Measurements from ENCODE around the gene ASTN2.

Gene ASTN2

GRCh38 chr9:117415358-117415914, 579 bp upstream of the ASTN2 start:
- no peak for DNase-seq (ENCODE audit: extremely low read depth in 1 of 2, low read depth in 1 of 2)

GRCh38 chr9:117414220-117414905, 494 bp downstream of the ASTN2 start:
- DNase-seq (ENCODE audit: extremely low read depth in 1 of 2, low read depth in 1 of 2), result no peak

- no peak for DNase-seq (ENCODE audit: extremely low read depth in 1 of 2, low read depth in 1 of 2)
Measured at GRCh38 chr9:117413346-117414219, 1.3 kb downstream of the ASTN2 start.

GRCh38 chr9:117412841-117413240, 2.0 kb downstream of the ASTN2 start:
- no peak for DNase-seq (ENCODE audit: extremely low read depth in 1 of 2, low read depth in 1 of 2)

GRCh38 chr9:117412006-117412715, 2.7 kb downstream of the ASTN2 start:
- DNase-seq (ENCODE audit: extremely low read depth in 1 of 2, low read depth in 1 of 2), result no peak

GRCh38 chr9:117411547-117411946, 3.3 kb downstream of the ASTN2 start:
- no peak for DNase-seq (ENCODE audit: extremely low read depth in 1 of 2, low read depth in 1 of 2)

- DNase-seq (ENCODE audit: extremely low read depth in 1 of 2, low read depth in 1 of 2), result no peak
Measured at GRCh38 chr9:117409321-117409720, 5.5 kb downstream of the ASTN2 start.

GRCh38 chr9:117407436-117408022, 7.3 kb downstream of the ASTN2 start:
- DNase-seq (ENCODE audit: extremely low read depth in 1 of 2, low read depth in 1 of 2), result no peak

- DNase-seq (ENCODE audit: extremely low read depth in 1 of 2, low read depth in 1 of 2), result no peak
Measured at GRCh38 chr9:117405950-117406705, 8.7 kb downstream of the ASTN2 start.

- no peak for DNase-seq (ENCODE audit: extremely low read depth in 1 of 2, low read depth in 1 of 2)
Measured at GRCh38 chr9:117403848-117404247, 11.0 kb downstream of the ASTN2 start.

GRCh38 chr9:117403403-117403811, 11.4 kb downstream of the ASTN2 start:
- no peak for DNase-seq (ENCODE audit: extremely low read depth in 1 of 2, low read depth in 1 of 2)

GRCh38 chr9:117400171-117400570, 14.7 kb downstream of the ASTN2 start:
- no peak for DNase-seq (ENCODE audit: extremely low read depth in 1 of 2, low read depth in 1 of 2)

- DNase-seq (ENCODE audit: extremely low read depth in 1 of 2, low read depth in 1 of 2), result no peak
Measured at GRCh38 chr9:117395151-117395650, 19.7 kb downstream of the ASTN2 start.

GRCh38 chr9:117394655-117395054, 20.2 kb downstream of the ASTN2 start:
- no peak for DNase-seq (ENCODE audit: extremely low read depth in 1 of 2, low read depth in 1 of 2)

- no peak for DNase-seq (ENCODE audit: extremely low read depth in 1 of 2, low read depth in 1 of 2)
Measured at GRCh38 chr9:117392992-117393391, 21.9 kb downstream of the ASTN2 start.

GRCh38 chr9:117387422-117387821, 27.4 kb downstream of the ASTN2 start:
- DNase-seq (ENCODE audit: extremely low read depth in 1 of 2, low read depth in 1 of 2), result no peak

- no peak for DNase-seq (ENCODE audit: extremely low read depth in 1 of 2, low read depth in 1 of 2)
Measured at GRCh38 chr9:117379341-117379740, 35.5 kb downstream of the ASTN2 start.

GRCh38 chr9:117377046-117377445, 37.8 kb downstream of the ASTN2 start:
- DNase-seq (ENCODE audit: extremely low read depth in 1 of 2, low read depth in 1 of 2), result no peak

GRCh38 chr9:117375956-117376355, 38.9 kb downstream of the ASTN2 start:
- no peak for DNase-seq (ENCODE audit: extremely low read depth in 1 of 2, low read depth in 1 of 2)

All from activated CD8-positive, alpha-beta memory T cell treated with anti-CD3 and anti-CD28 coated beads for 1 hour (primary cell).